Muscle layer of colon (tissue), 2 donors: ENCODE measurements around the gene HHIPL2.

ENCODE experiments used
- H3K27ac ChIP-seq: one replicate; pipeline ENCODE4 v1.7.0; 2013; ENCODE audit warnings: low read depth, mild to moderate bottlenecking, low read length, moderate library complexity
- H3K27me3 ChIP-seq, 2 donors: one replicate each; pipeline ENCODE4 v1.7.0; 2013; ENCODE audit warnings: low read length in 2 of 2, mild to moderate bottlenecking in 2 of 2; ENCODE audit not compliant: insufficient read depth in 2 of 2, control insufficient read depth in 1 of 2
- H3K36me3 ChIP-seq: one replicate; pipeline ENCODE4 v1.7.0; 2013; ENCODE audit warnings: mild to moderate bottlenecking, low read length; ENCODE audit not compliant: insufficient read depth
- H3K4me1 ChIP-seq: one replicate; pipeline ENCODE4 v1.7.0; 2013; ENCODE audit warnings: mild to moderate bottlenecking, low read length; ENCODE audit not compliant: insufficient read depth
- H3K4me3 ChIP-seq, 2 donors: one replicate each; pipeline ENCODE4 v1.7.0; 2013; ENCODE audit warnings: low read length in 2 of 2, low read depth in 1 of 2, mild to moderate bottlenecking in 1 of 2, moderate library complexity in 1 of 2
- H3K9ac ChIP-seq: one replicate; pipeline ENCODE4 v1.7.0; 2013; ENCODE audit warnings: low read length
- H3K9me3 ChIP-seq: one replicate; pipeline ENCODE4 v1.7.0; 2013; ENCODE audit warnings: mild to moderate bottlenecking, low read length
- donor health status: abdominal sarcoma.
- donor health status: Adenocarcinoma of cecum.

HHIPL2 gene

DNA sequence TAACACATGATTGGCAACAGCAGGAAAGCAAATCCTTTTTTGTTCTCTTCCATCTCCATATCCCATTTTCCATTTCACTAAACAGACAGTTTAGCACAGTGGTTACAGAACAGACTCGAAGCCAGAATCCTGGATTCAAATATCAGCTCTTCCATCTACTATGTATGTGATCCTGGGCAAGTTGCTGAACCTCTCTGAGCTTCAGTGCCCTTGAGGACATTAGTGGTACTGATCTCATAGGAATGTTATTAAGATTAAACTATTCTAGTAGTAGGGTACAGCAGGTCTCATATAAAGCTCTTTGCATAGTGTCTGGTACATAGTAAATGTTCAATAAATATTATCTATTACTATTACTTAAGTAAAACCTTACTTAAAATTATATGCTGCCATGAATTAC, 13.8 kb upstream of the HHIPL2 start:
- peaks cover 31% of the 10 kb centered on the region for H3K36me3 ChIP-seq
- H3K4me3 ChIP-seq, result no peak overlapping the region
- no peaks in the 10 kb centered on the region for H3K4me1 ChIP-seq
- H3K9me3 ChIP-seq, result no peaks in the 10 kb centered on the region
- H3K27ac ChIP-seq, result no peak overlapping the region
- no peak overlapping the region for H3K9ac ChIP-seq
- H3K27me3 ChIP-seq, result no peaks in the 10 kb centered on the region

DNA sequence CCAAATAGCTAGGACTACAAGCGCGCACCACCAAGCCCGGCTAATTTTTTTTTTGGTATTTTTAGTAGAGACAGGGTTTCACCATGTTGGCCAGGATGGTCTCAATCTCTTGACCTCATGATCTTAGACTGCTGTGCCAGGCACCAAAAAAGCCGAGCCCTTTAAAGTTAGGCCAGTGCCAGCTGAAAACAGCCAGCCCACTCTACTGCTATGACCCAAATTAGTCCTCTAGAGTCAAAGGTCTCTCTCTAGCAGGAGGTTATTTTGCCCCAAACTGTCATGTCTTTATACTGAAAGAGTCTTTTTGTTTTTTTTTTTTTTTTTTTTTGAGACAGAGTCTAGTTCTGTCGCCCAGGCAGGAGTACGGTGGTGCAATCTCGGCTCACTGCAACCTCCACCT, 9.7 kb upstream of the HHIPL2 start:
- Histone ChIP-seq H3K9me3 (no peaks in the 10 kb centered on the region), H3K9ac (no peak overlapping the region), H3K27ac (no peak overlapping the region), H3K4me3 (no peak overlapping the region), H3K4me1 (no peaks in the 10 kb centered on the region), H3K36me3 (peaks cover 31% of the 10 kb centered on the region), H3K27me3 (no peaks in the 10 kb centered on the region)

DNA sequence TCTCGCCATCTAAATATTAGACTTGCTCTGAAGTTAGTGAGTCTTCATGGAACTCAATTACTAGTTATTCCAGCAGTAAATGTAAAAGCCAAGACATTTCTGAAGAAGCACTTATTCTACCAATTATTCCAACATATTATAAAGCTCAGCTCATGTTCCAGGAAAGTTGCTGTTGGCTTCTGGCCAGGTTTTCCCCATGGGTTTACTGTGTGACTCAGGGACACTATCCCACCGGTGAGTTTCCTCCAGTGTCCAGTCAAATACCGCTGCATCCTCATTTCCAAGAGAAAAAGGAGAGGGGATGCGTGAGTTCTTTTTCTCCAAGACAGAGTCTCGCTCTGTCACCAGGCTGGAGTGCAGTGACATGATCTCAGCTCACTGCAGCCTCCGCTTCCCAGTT, 9.2 kb upstream of the HHIPL2 start:
- peaks cover 31% of the 10 kb centered on the region for H3K36me3 ChIP-seq
- no peaks in the 10 kb centered on the region for H3K4me1 ChIP-seq
- no peak overlapping the region for H3K27ac ChIP-seq
- H3K27me3 ChIP-seq, result no peaks in the 10 kb centered on the region
- H3K9me3 ChIP-seq, result no peaks in the 10 kb centered on the region
- no peak overlapping the region for H3K4me3 ChIP-seq
- no peak overlapping the region for H3K9ac ChIP-seq

DNA sequence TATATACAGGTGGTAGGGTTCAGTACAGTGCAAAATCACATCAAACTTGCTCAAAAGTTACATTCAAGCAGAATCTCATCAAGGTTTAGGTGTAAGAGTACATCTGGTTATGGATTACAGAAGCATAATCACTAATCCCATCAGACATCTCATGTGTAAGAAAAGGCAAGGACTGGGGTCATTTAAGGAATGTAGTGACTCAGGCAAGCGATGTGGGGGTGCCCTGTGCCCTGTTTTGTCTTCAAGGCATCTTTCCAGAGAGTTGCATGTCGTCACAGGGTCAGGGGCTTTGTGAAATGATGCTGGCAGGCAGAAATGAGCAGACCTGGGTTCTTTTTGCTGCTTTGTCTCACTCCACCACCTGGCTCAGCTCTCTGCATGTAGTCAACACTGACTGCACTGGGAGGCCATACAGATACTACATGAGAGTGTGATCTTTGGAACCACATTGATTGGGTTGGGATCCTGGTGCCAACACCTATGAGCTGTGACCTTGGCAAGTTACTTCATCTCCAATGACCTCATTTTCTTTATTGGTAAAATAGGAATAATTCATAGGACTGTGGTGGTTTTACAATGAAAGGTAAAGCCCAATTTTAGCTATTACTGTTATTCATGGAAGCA, 8.2 kb upstream of the HHIPL2 start:
- no peaks in the 10 kb centered on the region for H3K27me3 ChIP-seq
- H3K27ac ChIP-seq, result no peak overlapping the region
- no peak overlapping the region for H3K9ac ChIP-seq
- H3K9me3 ChIP-seq, result no peaks in the 10 kb centered on the region
- H3K4me1 ChIP-seq, result no peaks in the 10 kb centered on the region
- no peak overlapping the region for H3K4me3 ChIP-seq
- peaks cover 25% of the 10 kb centered on the region for H3K36me3 ChIP-seq

DNA sequence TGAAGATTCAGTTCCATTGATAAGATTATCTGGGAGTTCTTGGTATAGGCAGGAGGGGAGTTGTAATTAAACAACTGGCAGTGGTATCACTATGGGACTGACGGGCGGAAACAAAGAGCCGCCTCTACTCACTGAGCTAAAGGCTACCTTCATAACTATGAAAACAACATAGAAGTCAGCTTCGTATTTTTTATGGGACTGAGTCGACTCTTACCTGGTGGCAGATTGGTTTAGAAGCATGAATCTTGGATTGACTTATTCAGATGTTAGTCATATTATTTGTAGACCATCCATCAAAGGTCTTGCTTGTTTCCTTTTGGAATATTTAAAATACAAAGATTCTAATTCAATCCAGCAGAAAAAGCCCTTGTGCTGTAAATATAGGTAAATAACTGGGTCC, 6.3 kb upstream of the HHIPL2 start:
- Histone ChIP-seq H3K9me3 (no peaks in the 10 kb centered on the region), H3K27me3 (no peaks in the 10 kb centered on the region), H3K9ac (no peak overlapping the region)

DNA sequence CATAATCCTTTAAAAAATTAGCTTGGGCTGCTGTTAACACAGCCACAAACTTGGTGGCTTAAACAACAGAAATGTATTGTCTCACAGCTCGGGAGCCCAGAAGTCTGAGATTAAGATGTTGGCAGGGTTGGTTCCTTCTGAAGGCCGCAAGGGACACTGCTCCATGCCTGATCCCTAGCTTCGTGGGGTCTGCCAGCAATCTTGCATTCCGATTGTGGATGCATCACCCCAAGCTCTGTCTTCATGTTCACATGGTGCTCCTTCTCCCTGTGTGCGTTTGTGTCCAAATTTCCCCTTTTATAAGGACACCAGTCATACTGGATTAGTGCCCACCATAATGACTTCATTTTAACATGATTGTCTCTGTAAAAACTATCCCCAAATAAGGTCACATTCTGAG, 5.0 kb upstream of the HHIPL2 start:
- Histone ChIP-seq H3K4me3 (no peak overlapping the region), H3K27ac (no peak overlapping the region), H3K27me3 (no peaks in the 10 kb centered on the region), H3K9me3 (no peaks in the 10 kb centered on the region), H3K36me3 (peaks cover 13% of the 10 kb centered on the region), H3K9ac (no peak overlapping the region), H3K4me1 (no peaks in the 10 kb centered on the region)

More for the DNA sequence above, 6.3 kb upstream of the HHIPL2 start:
- H3K4me1 ChIP-seq, result no peaks in the 10 kb centered on the region
- H3K27ac ChIP-seq, result no peak overlapping the region
- peaks cover 16% of the 10 kb centered on the region for H3K36me3 ChIP-seq
- H3K4me3 ChIP-seq, result no peak overlapping the region

DNA sequence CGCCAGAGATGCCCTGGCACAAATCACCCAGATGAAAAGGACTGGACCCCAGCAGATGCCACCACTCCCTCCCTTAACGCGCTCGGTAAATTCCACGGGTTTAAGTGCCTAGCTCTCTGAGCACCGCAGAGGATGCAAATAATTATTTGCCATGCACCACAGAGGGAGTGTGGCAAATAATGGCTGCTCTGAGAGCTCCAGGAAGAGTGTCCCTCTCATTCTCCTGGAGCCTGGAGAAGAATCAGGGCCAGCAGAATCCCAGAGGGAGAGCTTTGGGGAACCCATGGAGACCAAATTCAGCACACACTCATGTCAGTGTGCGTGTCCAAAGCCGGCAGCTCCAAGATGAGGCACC, 667 bp downstream of the HHIPL2 start:
- Histone ChIP-seq H3K9ac (no peak overlapping the region), H3K9me3 (no peaks in the 10 kb centered on the region), H3K4me1 (no peaks in the 10 kb centered on the region), H3K4me3 (no peak overlapping the region), H3K36me3 (no peaks in the 10 kb centered on the region), H3K27me3 (peaks cover 4 to 5% of the 10 kb centered on the region in 2 donors), H3K27ac (no peak overlapping the region)

DNA sequence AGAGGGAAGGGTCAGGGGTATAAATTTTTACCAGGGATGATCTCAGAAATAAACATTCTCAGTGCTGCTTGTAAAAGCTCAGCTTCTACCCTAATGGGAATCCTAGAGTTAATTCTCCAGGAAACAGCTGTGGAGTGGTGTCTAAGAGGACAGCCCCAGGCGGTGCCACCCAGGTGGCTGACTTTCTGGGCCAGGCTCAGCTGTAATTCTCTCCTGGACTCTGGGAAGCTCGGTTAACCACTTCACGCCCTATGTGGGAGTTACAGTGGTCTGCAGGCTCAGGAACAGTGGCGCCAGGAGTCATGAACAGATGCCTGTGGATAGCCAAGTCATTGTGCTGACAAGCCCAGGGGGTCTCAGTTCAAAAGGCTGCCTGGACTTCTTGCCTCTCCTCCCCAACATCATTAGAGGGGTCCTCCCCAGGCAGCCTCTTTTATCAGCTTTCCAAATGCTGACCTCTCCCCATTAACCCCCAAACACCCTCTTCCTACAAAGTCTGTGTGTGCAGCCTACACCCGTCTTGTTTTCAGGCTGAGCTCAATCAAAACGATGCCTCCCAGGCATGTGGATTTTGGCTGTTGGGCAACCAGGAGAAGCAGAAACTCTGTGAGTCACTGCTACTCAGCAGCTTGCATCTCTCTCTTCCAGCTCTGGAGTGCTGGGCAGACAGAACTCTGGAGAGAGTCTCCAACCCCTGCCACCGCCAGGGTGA, 1.2 kb downstream of the HHIPL2 start:
- no peak overlapping the region for H3K4me3 ChIP-seq
- H3K9me3 ChIP-seq, result no peaks in the 10 kb centered on the region
- H3K27me3 ChIP-seq, result peaks cover 4 to 5% of the 10 kb centered on the region in 2 donors
- no peak overlapping the region for H3K27ac ChIP-seq
- H3K36me3 ChIP-seq, result no peaks in the 10 kb centered on the region
- H3K4me1 ChIP-seq, result no peaks in the 10 kb centered on the region
- H3K9ac ChIP-seq, result no peak overlapping the region

DNA sequence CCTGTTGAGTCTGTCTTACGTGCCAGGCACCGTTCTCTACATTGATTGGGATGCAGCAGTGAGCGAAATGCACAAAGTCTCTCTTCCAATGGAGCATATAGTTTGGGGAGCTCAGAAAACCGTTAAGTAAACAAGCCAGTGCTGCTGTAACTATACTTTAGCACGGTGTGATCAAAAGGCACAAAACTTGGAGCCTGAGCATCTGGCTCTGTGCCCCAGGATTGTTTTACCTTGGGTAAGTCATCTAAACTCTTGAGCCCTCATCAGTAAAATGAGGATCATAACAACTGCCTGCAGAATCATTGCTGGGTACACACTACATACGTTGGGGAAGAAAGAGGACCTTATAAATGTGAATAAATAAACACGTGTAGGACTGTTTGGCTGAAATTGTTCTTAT, 1.8 kb downstream of the HHIPL2 start:
- no peak overlapping the region for H3K9ac ChIP-seq
- no peaks in the 10 kb centered on the region for H3K36me3 ChIP-seq
- no peak overlapping the region for H3K27ac ChIP-seq
- peaks cover 4 to 5% of the 10 kb centered on the region in 2 donors for H3K27me3 ChIP-seq
- H3K9me3 ChIP-seq, result no peaks in the 10 kb centered on the region
- no peaks in the 10 kb centered on the region for H3K4me1 ChIP-seq
- no peak overlapping the region for H3K4me3 ChIP-seq

DNA sequence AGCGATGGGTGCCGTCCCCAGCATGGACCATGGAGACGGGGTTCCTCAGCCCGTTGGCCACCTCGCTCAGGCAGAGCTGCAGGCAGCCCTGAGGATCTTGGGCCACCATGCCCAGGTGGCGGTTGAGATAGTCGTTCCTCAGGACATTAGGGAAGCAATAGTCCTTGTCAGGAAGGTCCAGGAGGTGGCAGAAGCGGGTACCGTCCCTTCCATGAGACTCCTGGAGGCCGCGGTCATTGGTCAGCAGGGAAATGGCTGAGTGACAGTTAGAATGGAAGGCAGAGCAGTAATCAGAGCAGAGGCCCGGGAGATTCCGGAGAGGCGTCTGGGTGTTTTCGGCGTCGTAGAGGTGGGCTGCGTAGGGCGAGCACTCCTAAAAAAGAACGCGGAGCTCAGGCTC, 4.1 kb downstream of the HHIPL2 start:
- no peak overlapping the region for H3K4me3 ChIP-seq
- no peaks in the 10 kb centered on the region for H3K36me3 ChIP-seq
- H3K27ac ChIP-seq, result no peak overlapping the region
- no peaks in the 10 kb centered on the region for H3K4me1 ChIP-seq
- no peak overlapping the region for H3K9ac ChIP-seq
- peaks cover 4 to 5% of the 10 kb centered on the region in 2 donors for H3K27me3 ChIP-seq
- no peaks in the 10 kb centered on the region for H3K9me3 ChIP-seq

DNA sequence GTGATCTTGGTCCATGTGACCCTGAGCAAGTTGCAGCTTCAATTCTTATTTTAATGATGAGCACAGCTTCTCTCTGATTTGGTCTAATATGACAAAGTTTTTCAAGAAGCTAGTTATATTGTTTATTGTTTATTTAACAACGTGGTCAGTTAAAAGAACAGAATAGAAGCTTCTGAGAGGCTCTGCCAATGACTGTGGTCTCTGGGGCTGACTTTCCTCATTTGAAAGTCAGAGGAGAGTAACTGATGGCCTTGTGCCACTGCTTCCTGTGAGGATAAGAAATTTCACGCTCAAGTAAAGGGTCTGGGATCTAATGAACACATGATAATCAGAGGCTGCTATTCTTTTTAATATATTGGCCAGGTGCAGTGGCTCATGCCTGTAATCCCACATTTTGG, 7.3 kb downstream of the HHIPL2 start:
- H3K27ac ChIP-seq, result no peak overlapping the region
- no peak overlapping the region for H3K9ac ChIP-seq
- H3K9me3 ChIP-seq, result no peaks in the 10 kb centered on the region
- no peaks in the 10 kb centered on the region for H3K36me3 ChIP-seq
- no peaks in the 10 kb centered on the region for H3K4me1 ChIP-seq
- H3K27me3 ChIP-seq, result peaks cover 4 to 5% of the 10 kb centered on the region in 2 donors
- no peak overlapping the region for H3K4me3 ChIP-seq
